Retinal pigment epithelial cell (primary cell): ENCODE measurements around the gene HELT.
"Not testable (repeated sequence)": the region's sequence is repeated elsewhere in the genome, so short reads cannot be mapped to it uniquely, and the experiment has no call there.

Experiments used
- DNase-seq: peaks from one replicate; pipeline ENCODE4 v3.0.0-alpha.2; 2010; ENCODE audit warnings: low read depth
- H3K4me3 ChIP-seq: 2 replicates; pipeline ENCODE4 v1.5.1; 2011; ENCODE audit warnings: mild to moderate bottlenecking, low read length, control low read depth, moderate library complexity
- TF ChIP-seq, protein P1 (sequence below): conservative IDR thresholded peaks from 2 replicates; pipeline ENCODE4 v1.5.1; 2011; ENCODE audit warnings: low read depth, low read length, control low read depth, inconsistent platforms

Gene HELT

DNA sequence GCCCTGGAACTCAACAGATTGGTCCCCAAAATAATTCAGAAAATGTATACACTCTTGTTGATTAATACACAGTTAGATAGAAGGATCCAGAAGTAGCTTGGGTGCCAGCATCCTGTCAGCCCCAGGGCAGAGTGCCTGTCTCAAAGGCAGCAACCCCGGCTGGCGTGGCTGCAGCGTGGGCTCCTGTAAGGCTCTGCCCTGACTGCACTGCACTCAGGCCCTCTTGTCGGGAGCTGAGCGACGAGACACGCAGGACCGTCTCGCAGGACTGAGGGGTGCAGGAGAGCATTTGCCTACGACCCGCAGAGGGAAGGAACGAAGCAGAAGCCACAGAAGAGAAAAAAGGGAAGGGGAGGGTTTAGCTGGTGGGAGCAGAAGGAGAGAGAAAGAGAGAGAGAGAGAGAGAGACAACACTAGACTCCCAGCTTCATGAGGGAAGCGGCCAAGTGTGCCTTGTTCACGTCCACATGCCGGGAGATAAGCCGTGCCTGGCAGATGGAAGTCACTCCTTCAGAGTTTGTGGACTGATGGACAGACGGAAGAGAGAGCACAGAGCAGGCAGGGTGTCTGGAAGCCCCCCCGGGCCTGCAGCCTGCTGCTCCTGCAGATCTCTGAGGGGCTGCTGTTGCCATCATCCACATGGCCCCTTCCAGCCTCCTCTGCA lies 38.7 kb upstream of the HELT start:
- TF ChIP-seq, protein P1, sequence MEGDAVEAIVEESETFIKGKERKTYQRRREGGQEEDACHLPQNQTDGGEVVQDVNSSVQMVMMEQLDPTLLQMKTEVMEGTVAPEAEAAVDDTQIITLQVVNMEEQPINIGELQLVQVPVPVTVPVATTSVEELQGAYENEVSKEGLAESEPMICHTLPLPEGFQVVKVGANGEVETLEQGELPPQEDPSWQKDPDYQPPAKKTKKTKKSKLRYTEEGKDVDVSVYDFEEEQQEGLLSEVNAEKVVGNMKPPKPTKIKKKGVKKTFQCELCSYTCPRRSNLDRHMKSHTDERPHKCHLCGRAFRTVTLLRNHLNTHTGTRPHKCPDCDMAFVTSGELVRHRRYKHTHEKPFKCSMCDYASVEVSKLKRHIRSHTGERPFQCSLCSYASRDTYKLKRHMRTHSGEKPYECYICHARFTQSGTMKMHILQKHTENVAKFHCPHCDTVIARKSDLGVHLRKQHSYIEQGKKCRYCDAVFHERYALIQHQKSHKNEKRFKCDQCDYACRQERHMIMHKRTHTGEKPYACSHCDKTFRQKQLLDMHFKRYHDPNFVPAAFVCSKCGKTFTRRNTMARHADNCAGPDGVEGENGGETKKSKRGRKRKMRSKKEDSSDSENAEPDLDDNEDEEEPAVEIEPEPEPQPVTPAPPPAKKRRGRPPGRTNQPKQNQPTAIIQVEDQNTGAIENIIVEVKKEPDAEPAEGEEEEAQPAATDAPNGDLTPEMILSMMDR, result no peak
- H3K4me3 ChIP-seq, result no peak overlapping the region
- DNase-seq, result no peak

DNA sequence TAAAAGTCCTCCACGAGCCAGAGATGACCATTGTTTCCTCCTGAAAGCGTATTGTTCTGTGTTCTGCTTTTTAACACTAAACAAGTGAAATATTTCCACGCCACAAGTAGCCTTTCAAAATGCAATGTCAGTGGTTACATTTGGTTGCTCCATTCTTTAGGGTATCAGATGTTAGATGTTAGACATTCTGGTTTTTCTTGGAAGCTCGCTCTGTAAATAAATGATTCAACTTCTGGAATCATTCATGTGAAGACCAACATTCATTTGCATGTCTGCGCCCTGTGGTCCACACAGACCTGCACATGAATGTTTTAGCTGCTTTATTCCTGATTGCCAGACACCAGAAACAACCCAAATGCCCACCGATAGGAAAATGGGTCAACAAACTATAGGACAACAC lies 38.0 kb upstream of the HELT start:
- no peak for DNase-seq
- TF ChIP-seq, protein P1, result no peak
- no peak overlapping the region for H3K4me3 ChIP-seq

- TF ChIP-seq, protein P1, result peak; percentile 41
- H3K4me3 ChIP-seq, result no peak overlapping the region
- no peak for DNase-seq
Observed at GRCh38 chr4:184983672-184984356, 34.5 kb upstream of the HELT start.

GRCh38 chr4:184987493-184988031 lies 30.7 kb upstream of the HELT start:
- H3K4me3 ChIP-seq, result no peak overlapping the region
- DNase-seq, result no peak
- TF ChIP-seq, protein P1, result no peak

DNA sequence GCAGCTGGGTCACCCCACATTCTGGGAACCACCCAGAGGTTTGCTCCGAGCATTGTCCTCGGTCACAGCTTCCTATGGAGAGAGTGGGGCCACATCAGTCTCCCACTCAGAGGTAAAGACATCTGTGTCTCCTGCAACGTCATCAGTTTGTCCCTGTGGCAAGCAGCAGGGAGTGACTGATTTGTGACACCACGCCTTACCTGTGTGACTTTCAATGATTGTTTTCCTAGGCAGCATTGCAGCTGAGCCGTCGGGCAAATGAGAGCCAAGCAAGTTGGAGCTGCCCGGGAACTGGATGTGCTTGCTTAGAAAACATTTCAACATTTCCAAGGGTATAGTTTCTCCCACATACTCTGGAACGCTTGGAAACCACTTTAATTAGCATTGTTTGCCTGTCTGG lies 29.7 kb upstream of the HELT start:
- H3K4me3 ChIP-seq, result no peak overlapping the region
- no peak for DNase-seq
- TF ChIP-seq, protein P1, result no peak

DNA sequence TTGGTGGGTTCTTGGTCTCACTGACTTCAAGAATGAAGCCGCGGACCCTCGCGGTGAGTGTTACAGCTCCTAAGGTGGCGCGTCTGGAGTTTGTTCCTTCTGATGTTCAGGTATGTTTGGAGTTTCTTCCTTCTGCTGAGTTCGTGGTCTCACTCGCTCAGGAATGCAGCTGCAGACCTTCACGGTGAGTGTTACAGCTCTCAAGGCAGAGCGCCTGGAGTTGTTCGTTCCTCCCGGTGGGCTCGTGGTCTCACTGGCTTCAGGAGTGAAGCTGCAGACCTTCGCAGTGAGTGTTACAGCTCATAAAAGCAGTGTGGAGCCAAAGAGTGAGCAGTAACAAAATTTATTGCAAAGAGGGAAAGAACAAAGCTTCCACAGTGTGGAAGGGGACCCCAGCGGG lies 29.0 kb upstream of the HELT start:
- not testable (repeated sequence) for H3K4me3 ChIP-seq, DNase-seq

DNA sequence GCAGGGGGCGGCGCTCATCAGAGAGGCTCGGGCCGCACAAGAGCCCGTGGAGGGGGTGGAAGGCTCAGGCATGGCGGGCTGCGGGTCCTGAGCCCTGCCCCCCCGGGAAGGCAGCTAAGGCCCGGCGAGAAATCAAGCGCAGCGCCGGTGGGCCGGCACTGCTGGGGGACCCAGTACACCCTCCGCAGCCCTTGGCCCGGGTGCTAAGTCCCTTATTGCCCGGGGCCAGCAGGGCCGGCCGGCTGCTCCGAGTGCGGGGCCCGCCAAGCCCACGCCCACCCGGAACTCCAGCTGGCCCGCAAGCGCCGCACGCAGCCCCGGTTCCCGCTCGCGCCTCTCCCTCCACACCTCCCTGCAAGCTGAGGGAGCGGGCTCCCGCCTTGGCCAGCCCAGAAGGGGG lies 28.2 kb upstream of the HELT start:
- not testable (repeated sequence) for DNase-seq, H3K4me3 ChIP-seq

DNA sequence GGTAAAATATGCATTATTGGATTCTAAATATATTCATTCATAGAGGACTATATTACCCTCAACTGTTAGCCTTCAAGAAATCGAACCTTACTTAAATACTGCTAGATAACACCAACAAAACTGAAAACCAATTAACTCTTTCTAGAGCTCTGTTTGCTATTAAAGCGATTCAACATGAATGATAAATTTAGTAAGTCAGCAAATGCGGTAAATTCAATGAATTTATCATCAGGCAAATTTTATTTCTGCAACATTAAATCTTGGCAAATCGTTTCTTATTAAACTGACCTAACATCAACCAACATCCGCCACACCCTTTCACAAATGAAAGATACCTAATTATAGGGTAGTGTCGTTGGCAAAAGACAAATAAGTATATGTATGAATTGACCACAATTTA lies 26.4 kb upstream of the HELT start:
- DNase-seq, result no peak
- H3K4me3 ChIP-seq, result no peak overlapping the region
- TF ChIP-seq, protein P1, result no peak
